Activated T-helper 1 cell treated with anti-CD3 and anti-CD28 coated beads, Interleukin-12 subunit alpha, Interleukin-12 subunit beta, Interleukin-2, Interleukin-4 antibody, amounts not matched to agents 30 ng/mL and 10 ng/mL and 1 ng/mL, durations not matched to agents 14 hours and 24 hours and 36 hours (primary cell): ENCODE data around the gene DOCK4. TPM values are rescaled to one million over a fixed set of nuclear protein-coding genes. Genes with fewer than 3 reads are reported as not detected.

Experiments
- DNase-seq: peaks from one replicate; pipeline ENCODE4 v3.0.0; 2021; ENCODE audit warnings: low spot score
- H3K27ac Mint-ChIP-seq: one replicate; pipeline ENCODE4 v1.8.0; 2021; ENCODE audit warnings: mild to moderate bottlenecking, mixed read lengths
- H3K27me3 Mint-ChIP-seq: one replicate; pipeline ENCODE4 v1.8.0; 2022; ENCODE audit warnings: mild to moderate bottlenecking, moderate library complexity, mixed read lengths; ENCODE audit not compliant: insufficient read depth
- H3K36me3 Mint-ChIP-seq: one replicate; pipeline ENCODE4 v1.8.0; 2021; ENCODE audit warnings: low read depth, mixed read lengths
- H3K4me1 Mint-ChIP-seq: one replicate; pipeline ENCODE4 v1.8.0; 2021; ENCODE audit warnings: low read depth, mixed read lengths
- H3K4me3 Mint-ChIP-seq: one replicate; pipeline ENCODE4 v1.8.0; 2021; ENCODE audit warnings: mild to moderate bottlenecking, moderate library complexity, mixed read lengths
- H3K9me3 Mint-ChIP-seq: one replicate; pipeline ENCODE4 v1.8.0; 2021; ENCODE audit warnings: mixed read lengths
- intact Hi-C: fragments of 100-400 bp; cut with micrococcal nuclease; formaldehyde crosslinking; loops from one replicate; pipeline ENCODE4 v1.15.1; 2024
- total RNA-seq: library from RNA; stranded (reverse); gene quantifications from 2 replicates; pipeline ENCODE4 v1.2.3, GENCODE V29; 2022

Gene DOCK4
- total RNA-seq, 1 donor from 2014 or later, result 0.31 TPM

DNA sequence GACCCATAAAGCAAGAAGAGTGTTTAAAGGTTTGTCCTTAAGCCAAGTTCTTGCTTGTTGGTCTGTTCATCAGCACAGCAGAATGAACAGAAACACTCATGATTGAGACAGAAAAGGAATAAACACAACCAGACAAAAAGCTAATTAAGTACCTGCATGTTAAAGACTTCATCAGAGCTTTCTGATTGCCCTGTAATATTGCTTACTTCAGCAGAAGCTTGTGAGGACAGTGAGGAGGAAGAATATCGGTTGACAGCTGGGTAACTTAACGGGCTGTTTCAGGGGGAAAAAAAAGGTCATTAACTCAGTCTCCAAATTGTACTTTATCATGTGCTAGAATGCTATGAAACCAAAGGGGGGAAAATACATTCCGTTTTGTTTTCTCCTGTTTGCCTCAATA, 465.3 kb downstream of the DOCK4 start:
- DNase-seq, result no peak
- Mint-ChIP-seq H3K27ac (no peak overlapping the region), H3K4me3 (no peak overlapping the region), H3K9me3 (no peaks in the 10 kb centered on the region), H3K27me3 (no peaks in the 10 kb centered on the region), H3K4me1 (no peaks in the 10 kb centered on the region), H3K36me3 (no peaks in the 10 kb centered on the region)
- intact Hi-C loops, result loop anchor here (1.0 to 2.0 kb wide), 4 partner anchors 755 to 1680 kb away; no protein-coding TSS in a partner anchor

DNA sequence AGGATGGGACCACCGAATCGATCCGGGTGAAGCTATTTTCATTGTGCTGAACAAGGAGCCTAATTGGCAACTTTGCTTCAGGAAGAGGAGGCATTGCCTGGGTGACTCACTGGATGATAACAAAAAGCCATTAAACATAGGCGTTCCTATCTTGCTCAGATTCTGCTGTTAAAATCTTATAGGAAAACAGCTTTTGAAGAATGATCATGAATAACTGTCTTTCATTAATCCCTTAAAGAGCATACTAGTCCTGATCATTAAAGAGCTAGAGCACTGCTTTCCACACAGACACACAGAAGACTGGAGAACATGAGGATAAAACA, 469.7 kb downstream of the DOCK4 start:
- no peak for DNase-seq
- H3K4me1 Mint-ChIP-seq, result no peaks in the 10 kb centered on the region
- H3K36me3 Mint-ChIP-seq, result no peaks in the 10 kb centered on the region
- no peaks in the 10 kb centered on the region for H3K27me3 Mint-ChIP-seq
- no peak overlapping the region for H3K4me3 Mint-ChIP-seq
- H3K27ac Mint-ChIP-seq, result no peak overlapping the region
- intact Hi-C loops, result loop anchor here (5.0 kb wide), 1 partner anchor 644 kb away; the partner anchor contains the start of gene LRRN3
- H3K9me3 Mint-ChIP-seq, result no peaks in the 10 kb centered on the region

DNA sequence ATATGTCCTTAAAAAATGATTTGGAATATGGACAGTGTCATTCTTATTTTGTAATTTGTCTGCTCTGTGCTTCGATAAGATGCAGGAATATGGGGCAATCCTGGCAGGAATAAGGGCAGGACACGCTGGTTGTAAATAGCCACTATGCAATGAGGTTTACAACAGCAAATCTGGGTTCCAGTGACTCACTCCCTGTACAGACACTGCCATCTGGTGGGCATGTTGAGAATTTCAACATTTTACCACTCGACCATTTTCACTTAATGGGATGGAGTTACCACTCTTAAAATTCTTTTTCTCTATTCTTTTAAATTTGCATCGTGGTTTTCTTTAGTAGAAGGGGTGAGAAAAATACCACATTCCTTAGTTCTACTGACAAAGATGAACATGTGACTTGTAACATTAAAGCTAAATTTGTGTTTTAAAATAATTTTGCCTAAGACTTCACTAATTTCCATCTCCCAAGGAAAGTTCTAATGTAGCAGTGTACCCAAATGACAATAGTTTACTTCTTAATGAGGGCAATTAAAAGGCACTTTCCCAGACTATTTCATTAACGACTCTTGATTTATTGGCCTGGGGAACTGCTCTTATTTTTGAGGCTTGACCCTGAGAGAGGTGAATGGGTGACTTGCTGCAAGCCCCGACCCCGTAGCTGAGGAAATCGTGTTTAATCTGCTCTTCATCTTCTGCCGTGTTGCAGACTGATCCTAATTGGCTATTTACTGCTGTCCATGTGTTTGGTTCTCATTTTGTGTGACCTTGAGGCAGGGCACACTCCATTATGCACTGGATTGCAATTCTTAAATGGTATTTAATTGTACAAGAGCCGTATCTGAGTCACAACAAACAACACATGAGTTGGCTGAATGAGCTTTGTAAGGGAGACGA, 470.3 kb downstream of the DOCK4 start:
- intact Hi-C loops, result loop anchor here (1.0 to 5.0 kb wide), 4 partner anchors 250 to 1892 kb away; partner anchors contain the start of gene LRRN3
- no peak overlapping the region for H3K4me3 Mint-ChIP-seq
- no peak overlapping the region for H3K27ac Mint-ChIP-seq
- no peaks in the 10 kb centered on the region for H3K36me3 Mint-ChIP-seq
- no peaks in the 10 kb centered on the region for H3K9me3 Mint-ChIP-seq
- no peaks in the 10 kb centered on the region for H3K27me3 Mint-ChIP-seq
- peak; percentile 29 for DNase-seq
- no peaks in the 10 kb centered on the region for H3K4me1 Mint-ChIP-seq

DNA sequence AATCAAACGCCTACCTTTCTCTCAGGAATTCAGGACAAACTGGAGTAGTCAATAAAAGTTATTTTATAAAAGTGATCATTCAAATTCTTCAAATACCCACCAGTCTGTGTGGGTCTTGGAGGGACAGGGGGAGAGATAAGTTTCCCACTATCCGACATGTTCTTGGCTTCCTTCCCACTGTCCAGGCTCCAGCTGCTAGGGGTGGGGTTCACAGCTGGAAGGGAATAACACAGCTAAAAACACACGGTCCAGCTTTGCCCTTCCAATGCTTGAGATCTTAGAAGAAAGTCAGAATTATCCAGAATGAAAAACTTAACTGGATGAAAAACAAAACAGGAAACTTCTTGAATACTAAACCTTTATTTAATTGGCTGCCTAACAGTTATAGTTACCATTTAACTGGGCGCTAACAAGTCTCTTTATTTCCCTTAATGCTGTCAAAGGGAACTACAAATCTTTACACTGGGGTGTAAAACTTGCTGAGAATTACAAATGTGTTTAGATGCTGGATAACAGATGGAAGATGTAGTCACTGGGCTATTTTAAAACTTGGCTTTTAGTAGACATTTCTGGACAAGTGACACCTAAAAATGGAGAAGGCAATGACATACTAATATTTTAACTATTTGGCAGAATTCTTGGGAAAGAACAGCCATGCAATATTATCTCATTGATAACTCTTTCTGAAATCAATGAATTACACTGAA, 471.1 kb downstream of the DOCK4 start:
- no peak for DNase-seq
- Mint-ChIP-seq H3K9me3 (no peaks in the 10 kb centered on the region), H3K4me3 (no peak overlapping the region), H3K4me1 (no peaks in the 10 kb centered on the region), H3K27ac (no peak overlapping the region), H3K27me3 (no peaks in the 10 kb centered on the region), H3K36me3 (no peaks in the 10 kb centered on the region)
- intact Hi-C loops, result loop anchor here (1.0 to 5.0 kb wide), 4 partner anchors 249 to 1891 kb away; partner anchors contain the start of gene LRRN3

DNA sequence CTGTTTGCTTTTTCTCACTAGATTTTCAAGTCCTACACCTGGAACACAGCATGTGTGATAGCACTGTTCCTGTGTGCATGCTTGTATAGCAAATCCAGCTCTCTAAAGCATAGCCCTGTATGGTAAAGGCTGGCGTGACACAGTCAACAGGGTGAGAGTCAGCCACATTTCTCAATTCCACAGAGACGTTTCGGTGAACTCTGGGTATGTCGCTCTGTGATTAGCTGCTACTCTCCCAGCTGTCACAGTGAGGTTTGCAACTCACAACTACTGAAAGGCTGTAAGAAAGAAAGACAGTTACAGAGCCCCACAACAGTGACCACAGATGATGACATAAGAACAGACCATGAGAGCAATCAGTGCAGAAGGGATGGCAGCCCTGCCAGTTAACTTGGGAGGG, 473.3 kb downstream of the DOCK4 start:
- H3K27ac Mint-ChIP-seq, result no peak overlapping the region
- intact Hi-C loops, result no loop called here
- no peak overlapping the region for H3K4me3 Mint-ChIP-seq
- no peaks in the 10 kb centered on the region for H3K36me3 Mint-ChIP-seq
- no peaks in the 10 kb centered on the region for H3K9me3 Mint-ChIP-seq
- H3K27me3 Mint-ChIP-seq, result no peaks in the 10 kb centered on the region
- H3K4me1 Mint-ChIP-seq, result no peaks in the 10 kb centered on the region
- no peak for DNase-seq

DNA sequence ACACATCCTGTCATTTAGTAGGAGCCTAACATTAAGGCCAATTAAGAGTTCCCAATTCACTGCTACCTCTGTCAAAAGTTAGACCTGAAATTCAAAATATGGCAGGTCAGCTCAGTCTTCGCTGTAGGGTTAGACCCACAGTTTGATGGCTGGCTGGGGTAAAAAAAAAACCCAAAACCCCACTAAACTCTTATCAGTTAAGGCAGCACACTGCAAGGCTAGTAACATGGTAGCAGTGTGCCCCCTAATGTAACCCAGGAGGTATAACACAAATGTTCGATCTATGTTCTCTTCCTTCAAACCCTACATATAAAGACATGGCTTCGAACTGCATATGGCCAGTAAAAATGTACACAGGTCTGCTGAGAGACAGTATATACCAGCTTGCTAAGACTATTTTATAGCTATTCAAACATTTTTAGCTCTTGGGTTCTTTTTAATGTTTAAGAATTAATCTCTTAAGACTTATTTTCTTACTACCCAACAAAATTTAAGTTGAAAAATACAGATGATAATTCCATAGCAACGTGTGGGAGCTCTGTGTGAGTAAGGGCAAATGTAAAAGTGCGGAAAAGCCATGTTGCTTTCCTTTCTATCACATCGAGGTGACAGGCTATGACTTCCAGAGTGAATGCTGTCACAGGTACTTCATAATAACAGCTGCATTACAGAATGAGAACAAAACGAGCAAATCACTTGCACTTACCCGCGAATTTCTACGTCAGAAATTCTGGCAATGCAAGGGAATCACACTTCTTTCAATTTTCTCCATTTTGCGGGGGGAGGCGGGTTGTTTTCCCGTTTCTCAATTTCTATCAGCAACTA, 475.5 kb downstream of the DOCK4 start:
- DNase-seq, result no peak
- intact Hi-C loops, result no loop called here
- Mint-ChIP-seq H3K27ac (no peak overlapping the region), H3K36me3 (no peaks in the 10 kb centered on the region), H3K27me3 (no peaks in the 10 kb centered on the region), H3K4me3 (no peak overlapping the region), H3K9me3 (no peaks in the 10 kb centered on the region), H3K4me1 (no peaks in the 10 kb centered on the region)

DNA sequence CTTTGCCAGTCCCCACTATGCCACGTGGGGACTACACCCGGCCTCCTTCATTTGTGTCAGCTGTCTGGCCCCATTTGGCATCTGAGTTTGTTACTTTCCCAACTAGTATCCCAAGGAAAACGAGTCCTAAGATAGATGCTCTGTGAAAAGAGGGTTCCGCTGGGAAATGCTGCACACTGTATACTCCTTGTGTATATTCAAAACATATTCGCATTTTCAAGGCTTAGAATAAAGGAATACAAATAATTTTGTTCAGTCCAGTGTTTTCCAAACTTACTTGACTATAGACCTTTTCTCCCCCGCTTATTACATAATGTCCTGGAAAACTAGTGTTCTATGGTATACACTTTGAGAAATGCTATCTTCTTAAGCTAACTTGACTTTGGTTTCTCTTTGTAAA, 476.1 kb downstream of the DOCK4 start:
- intact Hi-C loops, result no loop called here
- Mint-ChIP-seq H3K27me3 (no peaks in the 10 kb centered on the region), H3K4me3 (no peak overlapping the region), H3K36me3 (no peaks in the 10 kb centered on the region), H3K4me1 (no peaks in the 10 kb centered on the region), H3K9me3 (no peaks in the 10 kb centered on the region), H3K27ac (no peak overlapping the region)
- no peak for DNase-seq

DNA sequence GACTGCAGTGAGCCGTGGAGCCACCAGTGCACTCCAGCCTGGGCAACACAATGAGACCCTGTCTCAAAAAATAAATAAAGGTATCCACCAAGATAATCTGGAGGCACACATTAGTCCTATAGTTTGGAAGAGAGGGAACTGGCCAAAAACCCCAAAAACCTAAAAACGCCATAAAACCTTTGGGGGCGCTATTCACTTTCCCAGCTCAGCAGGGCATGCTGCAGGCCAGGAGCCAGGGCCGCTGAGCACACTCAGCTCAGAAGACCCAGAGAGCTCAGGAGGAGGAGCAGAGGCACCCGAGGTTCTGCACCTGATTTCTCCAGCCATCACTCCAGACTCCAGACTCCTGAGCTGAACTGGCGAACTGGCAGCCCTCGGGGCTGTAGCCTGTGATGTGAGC, 476.7 kb downstream of the DOCK4 start:
- H3K4me3 Mint-ChIP-seq, result no peak overlapping the region
- H3K27ac Mint-ChIP-seq, result no peak overlapping the region
- H3K36me3 Mint-ChIP-seq, result no peaks in the 10 kb centered on the region
- H3K9me3 Mint-ChIP-seq, result no peaks in the 10 kb centered on the region
- intact Hi-C loops, result no loop called here
- H3K27me3 Mint-ChIP-seq, result no peaks in the 10 kb centered on the region
- H3K4me1 Mint-ChIP-seq, result no peaks in the 10 kb centered on the region
- DNase-seq, result no peak

DNA sequence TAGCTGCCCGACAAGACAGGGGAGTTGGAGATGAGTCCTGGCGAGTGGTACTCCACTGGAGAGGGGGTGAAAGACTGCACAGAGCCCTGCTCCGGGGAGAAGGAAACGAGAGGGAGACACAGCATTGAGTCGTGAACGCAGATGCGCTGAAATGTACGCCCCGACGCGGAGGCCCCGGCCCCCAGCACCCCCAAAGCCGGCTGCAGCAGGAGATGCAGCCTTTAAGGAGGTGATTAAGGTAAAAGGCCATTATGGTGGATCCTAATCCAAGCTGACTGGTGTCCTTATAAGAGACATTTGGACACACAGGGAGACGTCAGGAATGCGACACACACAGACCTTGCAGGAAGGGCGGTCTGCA, 477.6 kb downstream of the DOCK4 start:
- Mint-ChIP-seq H3K9me3 (no peaks in the 10 kb centered on the region), H3K4me1 (no peaks in the 10 kb centered on the region), H3K27me3 (no peaks in the 10 kb centered on the region), H3K4me3 (no peak overlapping the region), H3K27ac (no peak overlapping the region), H3K36me3 (no peaks in the 10 kb centered on the region)
- intact Hi-C loops, result no loop called here
- no peak for DNase-seq

DNA sequence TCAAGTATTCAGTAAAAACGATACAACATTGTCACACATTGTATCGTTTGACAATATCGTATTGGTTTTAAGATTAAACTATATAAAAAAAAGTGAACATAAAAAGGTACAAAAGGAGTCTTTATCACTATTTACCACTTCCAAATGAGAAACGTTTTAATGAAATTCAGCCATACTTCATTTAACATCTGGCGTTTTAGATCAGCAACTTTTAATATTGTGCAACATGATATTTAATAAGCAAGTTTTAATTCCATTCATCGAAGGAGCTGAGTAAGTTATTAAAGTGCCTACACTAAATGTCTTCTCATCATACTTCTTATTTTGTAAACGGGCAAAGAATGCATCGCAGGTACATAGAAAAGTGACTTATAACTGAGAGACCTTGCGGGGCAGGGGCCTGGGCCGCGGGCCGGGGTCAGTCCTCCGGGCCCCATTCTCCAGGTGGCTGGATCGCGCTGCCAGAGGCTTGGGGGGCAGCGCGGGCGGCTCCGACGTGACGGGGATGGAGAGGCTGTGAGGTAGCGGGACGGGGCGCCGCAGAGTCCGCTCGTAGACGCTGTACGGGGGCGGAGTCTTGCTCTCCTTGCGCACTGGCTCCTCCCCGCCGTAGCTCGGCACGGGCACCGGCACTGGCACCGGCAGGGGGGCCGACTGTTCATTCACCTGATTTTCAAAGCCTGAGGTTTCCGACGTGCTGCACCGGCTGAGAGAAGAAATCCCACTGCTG, 478.1 kb downstream of the DOCK4 start:
- Mint-ChIP-seq H3K4me3 (no peak overlapping the region), H3K27me3 (no peaks in the 10 kb centered on the region)

DNA sequence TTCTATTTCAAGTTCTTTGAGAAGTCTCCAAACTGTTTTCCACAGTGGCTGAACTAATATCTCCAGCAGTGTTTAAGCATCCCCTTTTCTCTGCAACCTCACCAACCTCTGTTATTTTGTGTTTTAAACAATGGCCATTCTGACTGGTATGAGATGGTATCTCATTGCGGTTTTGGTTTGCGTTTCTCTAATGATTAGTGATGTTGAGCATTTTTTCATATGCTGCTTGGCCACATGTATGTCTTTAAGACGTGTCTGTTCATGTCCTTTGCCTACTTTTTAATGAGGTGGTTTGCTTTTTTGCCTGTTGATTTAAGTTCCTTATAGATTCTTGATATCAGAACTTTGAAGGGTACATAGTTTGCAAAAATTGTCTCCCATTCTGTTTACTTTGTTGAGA, 487.3 kb downstream of the DOCK4 start:
- Mint-ChIP-seq H3K27ac (no peak overlapping the region), H3K4me3 (no peak overlapping the region)
- intact Hi-C loops, result no loop called here

More for the DNA sequence above, 478.1 kb downstream of the DOCK4 start:
- Mint-ChIP-seq H3K27ac (no peak overlapping the region), H3K9me3 (no peaks in the 10 kb centered on the region), H3K4me1 (no peaks in the 10 kb centered on the region), H3K36me3 (no peaks in the 10 kb centered on the region)
- no peak for DNase-seq
- intact Hi-C loops, result no loop called here

DNA sequence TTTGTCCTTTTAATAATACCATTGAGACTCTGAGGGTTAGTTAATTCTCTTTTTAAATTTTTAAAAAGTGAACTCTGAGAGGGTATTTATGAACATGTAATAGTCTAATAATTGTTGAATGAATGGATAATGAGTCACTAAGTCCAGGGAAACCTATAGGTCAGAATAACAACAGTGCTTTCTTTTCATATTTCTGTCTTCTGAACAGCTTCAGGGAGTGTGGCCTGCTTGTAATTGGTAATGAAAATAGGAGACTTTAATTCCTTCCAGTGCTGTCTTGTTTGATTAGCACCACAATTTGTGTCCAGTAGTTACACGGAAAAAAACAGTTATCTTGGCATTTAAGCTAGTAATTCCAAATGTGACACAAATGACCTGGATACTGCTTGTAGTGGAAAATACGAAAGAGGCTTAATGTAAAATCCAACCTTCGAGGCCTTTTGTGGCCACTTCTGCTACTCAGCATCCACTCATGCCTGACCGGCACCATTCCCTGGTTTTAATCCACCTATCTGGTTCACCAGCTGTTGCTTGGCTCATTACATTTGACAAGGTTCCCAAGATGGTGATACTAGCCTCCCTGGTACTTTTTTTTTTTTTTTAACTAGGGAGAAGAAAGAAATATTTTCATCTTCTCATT, 494.7 kb downstream of the DOCK4 start:
- DNase-seq, result no peak
- H3K27me3 Mint-ChIP-seq, result peaks cover 3% of the 10 kb centered on the region
- H3K27ac Mint-ChIP-seq, result no peak overlapping the region
- H3K4me3 Mint-ChIP-seq, result no peak overlapping the region
- H3K9me3 Mint-ChIP-seq, result no peaks in the 10 kb centered on the region
- intact Hi-C loops, result no loop called here
- H3K36me3 Mint-ChIP-seq, result no peaks in the 10 kb centered on the region
- H3K4me1 Mint-ChIP-seq, result no peaks in the 10 kb centered on the region

More for the DNA sequence above, 487.3 kb downstream of the DOCK4 start:
- Mint-ChIP-seq H3K27me3 (no peaks in the 10 kb centered on the region), H3K36me3 (no peaks in the 10 kb centered on the region), H3K9me3 (no peaks in the 10 kb centered on the region), H3K4me1 (no peaks in the 10 kb centered on the region)
- DNase-seq, result no peak
